ENCODE data around the gene BARX2. TPM values are rescaled to one million over a fixed set of nuclear protein-coding genes. Genes with fewer than 3 reads are reported as not detected.

BARX2 gene
- total RNA-seq, 4 donors from 2014 or later = 11.1 to 31.8 (median 23.2) TPM

DNA sequence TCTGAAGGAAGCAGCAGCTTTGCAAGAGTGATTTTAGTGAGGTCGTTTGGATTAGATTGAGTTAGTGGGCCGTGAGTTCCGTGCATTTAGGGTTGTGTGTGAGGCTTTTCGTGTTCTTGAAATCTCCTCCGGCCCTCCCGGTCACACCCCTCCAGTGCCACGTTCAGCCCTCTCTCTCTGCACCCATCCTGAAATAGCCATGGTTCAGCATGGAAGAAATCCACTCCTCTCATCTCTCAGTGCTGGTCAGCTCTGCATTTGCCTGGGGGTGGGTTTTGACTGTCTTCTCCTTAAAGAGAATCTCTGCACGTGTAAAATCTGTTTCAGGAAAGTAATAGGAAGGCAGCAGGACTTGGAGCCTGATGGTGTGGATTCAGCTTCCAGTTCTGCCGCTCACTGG lies 19.8 kb downstream of the BARX2 start:
- no peak for DNase-seq (ENCODE audit: low spot score in 2 of 2)
- no peaks in the 10 kb centered on the region for H3K36me3 ChIP-seq
- peaks cover 19% of the 10 kb centered on the region for H3K27me3 ChIP-seq
- peaks cover 6% of the 10 kb centered on the region for H3K4me1 ChIP-seq
- no peak overlapping the region for H3K4me3 ChIP-seq
- TF ChIP-seq POLR2AphosphoS5 (IDR thresholded peaks at IDR 0.05) (no peak), EP300 (IDR thresholded peaks at IDR 0.05) (no peak), POLR2A (IDR thresholded peaks at IDR 0.05) (no peak)
- TF ChIP-seq, protein P1, sequence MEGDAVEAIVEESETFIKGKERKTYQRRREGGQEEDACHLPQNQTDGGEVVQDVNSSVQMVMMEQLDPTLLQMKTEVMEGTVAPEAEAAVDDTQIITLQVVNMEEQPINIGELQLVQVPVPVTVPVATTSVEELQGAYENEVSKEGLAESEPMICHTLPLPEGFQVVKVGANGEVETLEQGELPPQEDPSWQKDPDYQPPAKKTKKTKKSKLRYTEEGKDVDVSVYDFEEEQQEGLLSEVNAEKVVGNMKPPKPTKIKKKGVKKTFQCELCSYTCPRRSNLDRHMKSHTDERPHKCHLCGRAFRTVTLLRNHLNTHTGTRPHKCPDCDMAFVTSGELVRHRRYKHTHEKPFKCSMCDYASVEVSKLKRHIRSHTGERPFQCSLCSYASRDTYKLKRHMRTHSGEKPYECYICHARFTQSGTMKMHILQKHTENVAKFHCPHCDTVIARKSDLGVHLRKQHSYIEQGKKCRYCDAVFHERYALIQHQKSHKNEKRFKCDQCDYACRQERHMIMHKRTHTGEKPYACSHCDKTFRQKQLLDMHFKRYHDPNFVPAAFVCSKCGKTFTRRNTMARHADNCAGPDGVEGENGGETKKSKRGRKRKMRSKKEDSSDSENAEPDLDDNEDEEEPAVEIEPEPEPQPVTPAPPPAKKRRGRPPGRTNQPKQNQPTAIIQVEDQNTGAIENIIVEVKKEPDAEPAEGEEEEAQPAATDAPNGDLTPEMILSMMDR (IDR thresholded peaks at IDR 0.05) = no peak
- H3K27ac ChIP-seq = no peak overlapping the region
- 57% methylated on average over 9 of the region's 9 CpGs for WGBS
- H3K9me3 ChIP-seq = no peaks in the 10 kb centered on the region

DNA sequence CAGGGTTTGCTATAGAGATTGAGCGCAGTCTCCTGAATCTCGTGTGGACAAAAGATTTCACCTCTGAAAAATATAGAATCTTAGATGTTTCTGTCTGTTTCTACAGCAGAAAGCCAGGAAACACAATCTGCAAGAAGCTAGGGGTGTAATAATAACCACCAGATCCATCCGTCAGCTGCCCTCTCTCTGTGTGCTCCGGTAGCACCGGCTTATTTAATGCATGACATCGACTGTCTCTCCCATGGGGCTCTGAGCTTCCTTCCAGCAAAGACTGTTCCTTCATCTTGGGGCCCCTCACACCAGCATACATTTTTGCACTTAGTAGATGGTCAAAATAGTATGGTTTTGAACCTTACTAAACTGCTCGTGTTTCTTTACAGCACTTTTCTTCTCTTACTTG lies 20.2 kb downstream of the BARX2 start:
- Histone ChIP-seq H3K9me3 (no peaks in the 10 kb centered on the region), H3K4me1 (peaks cover 6% of the 10 kb centered on the region), H3K4me3 (no peak overlapping the region), H3K27ac (no peak overlapping the region), H3K27me3 (peaks cover 19% of the 10 kb centered on the region), H3K36me3 (no peaks in the 10 kb centered on the region)
- DNase-seq (ENCODE audit: low spot score in 2 of 2) = no peak
- TF ChIP-seq, protein P1 (IDR thresholded peaks at IDR 0.05) = no peak
- TF ChIP-seq EP300 (IDR thresholded peaks at IDR 0.05) = no peak
- no peak for TF ChIP-seq POLR2A (IDR thresholded peaks at IDR 0.05)
- no peak for TF ChIP-seq POLR2AphosphoS5 (IDR thresholded peaks at IDR 0.05)
- 75% methylated on average over 7 of the region's 7 CpGs for WGBS

DNA sequence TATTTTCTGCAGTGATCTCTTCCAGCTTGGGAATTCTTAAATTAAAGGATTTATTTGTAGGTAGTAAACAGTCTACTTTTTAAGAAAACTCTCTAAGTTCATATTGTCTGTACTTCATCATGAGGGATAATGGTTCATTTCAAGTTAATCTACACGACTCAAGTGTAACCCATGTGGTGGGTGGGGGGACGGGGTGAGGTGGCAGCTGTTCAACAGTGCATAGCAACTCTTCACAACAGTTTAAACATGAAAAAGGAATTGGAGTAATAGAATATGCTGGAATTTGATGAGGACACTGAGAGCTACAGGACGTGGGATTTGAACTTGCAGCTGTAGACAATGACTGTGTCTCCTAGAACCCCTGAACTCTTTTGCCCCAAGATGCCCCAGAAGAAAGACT lies 20.8 kb downstream of the BARX2 start:
- peaks cover 6% of the 10 kb centered on the region for H3K4me1 ChIP-seq
- H3K27me3 ChIP-seq = peaks cover 19% of the 10 kb centered on the region
- H3K27ac ChIP-seq = no peak overlapping the region
- H3K4me3 ChIP-seq = no peak overlapping the region
- no peaks in the 10 kb centered on the region for H3K36me3 ChIP-seq
- no peak for TF ChIP-seq POLR2AphosphoS5 (IDR thresholded peaks at IDR 0.05)
- no peak for TF ChIP-seq POLR2A (IDR thresholded peaks at IDR 0.05)
- TF ChIP-seq, protein P1 (IDR thresholded peaks at IDR 0.05) = no peak
- no peak for TF ChIP-seq EP300 (IDR thresholded peaks at IDR 0.05)
- 46% methylated on average over 3 of the region's 3 CpGs for WGBS
- DNase-seq (ENCODE audit: low spot score in 2 of 2) = no peak
- H3K9me3 ChIP-seq = no peaks in the 10 kb centered on the region

DNA sequence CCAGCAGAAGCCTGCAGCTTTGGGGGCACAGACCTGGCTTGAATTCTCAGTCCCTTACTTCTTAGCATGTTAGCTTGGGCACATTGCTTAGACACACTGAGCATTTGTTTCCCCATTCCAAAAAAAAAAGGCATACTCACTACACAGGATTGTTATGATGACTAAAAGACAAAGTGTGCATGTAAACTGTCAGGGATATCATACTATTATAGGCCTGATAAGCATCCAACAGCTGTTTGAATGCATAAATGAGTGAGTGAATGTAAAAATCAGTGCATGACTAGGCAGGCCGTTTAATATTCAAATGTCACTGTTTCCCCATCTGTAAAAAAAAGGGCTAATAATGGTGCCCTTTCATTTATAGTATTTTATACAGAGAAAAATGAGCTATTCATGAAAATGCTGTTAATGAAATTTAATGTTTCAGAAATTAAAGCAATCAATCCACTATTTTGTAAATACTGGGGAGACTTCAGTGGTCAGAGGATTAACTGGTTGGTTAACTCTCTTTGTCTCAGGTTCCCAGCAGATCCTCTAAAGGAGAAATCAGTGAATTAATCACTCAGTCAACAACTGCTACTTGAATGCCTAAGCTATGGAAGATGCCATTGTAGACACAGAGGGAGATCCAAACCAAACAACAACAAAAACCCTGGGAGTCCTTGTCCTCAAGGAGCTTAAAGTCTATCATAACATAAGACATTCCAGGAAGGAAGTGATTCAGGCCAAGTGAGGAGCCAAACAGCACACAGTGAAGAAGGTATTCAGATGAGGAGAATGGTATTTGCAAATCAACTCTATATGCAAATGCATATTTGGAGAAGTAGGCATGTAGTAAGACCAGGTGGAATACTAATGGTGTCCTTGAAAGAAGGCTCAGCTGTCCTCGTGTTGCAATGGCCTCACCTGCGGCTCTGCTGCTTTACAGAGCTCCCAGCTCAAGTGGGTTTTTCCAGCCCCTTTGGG lies 26.8 kb downstream of the BARX2 start:
- Histone ChIP-seq H3K9me3 (no peaks in the 10 kb centered on the region), H3K4me3 (no peak overlapping the region), H3K4me1 (peaks cover 3% of the 10 kb centered on the region), H3K36me3 (no peaks in the 10 kb centered on the region), H3K27me3 (no peaks in the 10 kb centered on the region), H3K27ac (no peak overlapping the region)
- 69% methylated on average over 3 of the region's 3 CpGs for WGBS
- DNase-seq (ENCODE audit: low spot score in 2 of 2) = no peak
- TF ChIP-seq EP300 (IDR thresholded peaks at IDR 0.05) (no peak), POLR2AphosphoS5 (IDR thresholded peaks at IDR 0.05) (no peak)
- TF ChIP-seq, protein P1 (IDR thresholded peaks at IDR 0.05) = no peak

DNA sequence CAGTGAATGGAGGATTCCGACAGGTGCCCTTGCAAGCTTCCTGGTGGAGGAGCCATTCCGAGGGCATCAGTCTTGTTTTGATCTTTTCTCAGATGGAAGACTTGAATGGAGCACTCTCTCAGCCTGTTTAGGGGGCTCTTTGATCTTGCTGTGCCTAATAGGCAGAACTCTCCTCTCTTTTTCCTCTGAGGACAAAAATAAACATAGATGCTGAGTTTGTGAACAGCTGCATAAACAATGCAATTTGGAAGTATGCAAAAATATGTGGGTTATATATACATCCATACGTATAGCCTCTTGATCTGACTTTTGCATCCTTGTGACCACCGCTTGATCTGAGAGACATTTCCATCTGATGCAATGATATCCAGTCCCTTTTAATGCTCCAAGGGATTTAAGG lies 29.1 kb downstream of the BARX2 start:
- Histone ChIP-seq H3K4me3 (no peak overlapping the region), H3K27ac (no peak overlapping the region), H3K9me3 (no peaks in the 10 kb centered on the region), H3K4me1 (peaks cover 3% of the 10 kb centered on the region), H3K36me3 (no peaks in the 10 kb centered on the region), H3K27me3 (no peaks in the 10 kb centered on the region)
- DNase-seq (ENCODE audit: low spot score in 2 of 2) = no peak
- 88% methylated on average over 4 of the region's 4 CpGs for WGBS
- TF ChIP-seq, protein P1 (IDR thresholded peaks at IDR 0.05) = no peak
- TF ChIP-seq POLR2A (IDR thresholded peaks at IDR 0.05) (no peak), EP300 (IDR thresholded peaks at IDR 0.05) (no peak), POLR2AphosphoS5 (IDR thresholded peaks at IDR 0.05) (no peak)
